ENCODE results near the gene UBE2Q2.
"Not testable (repeated sequence)": the region's sequence is repeated elsewhere in the genome, so short reads cannot be mapped to it uniquely, and the experiment has no call there.

DNA sequence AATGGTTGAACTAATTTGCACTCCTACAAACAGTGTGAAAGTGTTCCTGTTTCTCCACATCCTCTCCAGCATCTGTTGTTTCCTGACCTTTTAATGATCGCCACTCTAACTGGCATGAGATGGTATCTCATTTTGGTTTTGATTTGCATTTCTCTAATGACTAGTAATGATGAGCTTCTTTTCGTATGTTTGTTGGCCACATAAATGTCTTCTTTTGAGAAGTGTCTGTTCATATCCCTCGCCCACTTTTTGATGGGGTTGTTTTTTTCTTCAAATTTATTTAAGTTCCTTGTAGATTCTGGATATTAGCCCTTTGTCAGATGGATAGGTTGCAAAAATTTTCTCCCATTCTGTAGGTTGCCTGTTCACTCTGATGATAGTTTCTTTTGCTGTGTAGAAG, 67.1 kb downstream of the UBE2Q2 start:
- TF ChIP-seq, protein P1, sequence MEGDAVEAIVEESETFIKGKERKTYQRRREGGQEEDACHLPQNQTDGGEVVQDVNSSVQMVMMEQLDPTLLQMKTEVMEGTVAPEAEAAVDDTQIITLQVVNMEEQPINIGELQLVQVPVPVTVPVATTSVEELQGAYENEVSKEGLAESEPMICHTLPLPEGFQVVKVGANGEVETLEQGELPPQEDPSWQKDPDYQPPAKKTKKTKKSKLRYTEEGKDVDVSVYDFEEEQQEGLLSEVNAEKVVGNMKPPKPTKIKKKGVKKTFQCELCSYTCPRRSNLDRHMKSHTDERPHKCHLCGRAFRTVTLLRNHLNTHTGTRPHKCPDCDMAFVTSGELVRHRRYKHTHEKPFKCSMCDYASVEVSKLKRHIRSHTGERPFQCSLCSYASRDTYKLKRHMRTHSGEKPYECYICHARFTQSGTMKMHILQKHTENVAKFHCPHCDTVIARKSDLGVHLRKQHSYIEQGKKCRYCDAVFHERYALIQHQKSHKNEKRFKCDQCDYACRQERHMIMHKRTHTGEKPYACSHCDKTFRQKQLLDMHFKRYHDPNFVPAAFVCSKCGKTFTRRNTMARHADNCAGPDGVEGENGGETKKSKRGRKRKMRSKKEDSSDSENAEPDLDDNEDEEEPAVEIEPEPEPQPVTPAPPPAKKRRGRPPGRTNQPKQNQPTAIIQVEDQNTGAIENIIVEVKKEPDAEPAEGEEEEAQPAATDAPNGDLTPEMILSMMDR (IDR thresholded peaks at IDR 0.05) = not testable (repeated sequence)
- not testable (repeated sequence) for TF ChIP-seq CHD2 (IDR thresholded peaks at IDR 0.05; ENCODE audit: low read length, partially characterized antibody)
